ENCODE data around the gene SYCP3.

- TF ChIP-seq RAD21 (conservative IDR thresholded peaks at IDR 0.05) (no peak), CTCF (IDR thresholded peaks at IDR 0.05; ENCODE audit: poor library complexity, severe bottlenecking) (no peak), TAF1 (IDR thresholded peaks at IDR 0.05; ENCODE audit: low read depth) (no peak)
Measured at GRCh38 chr12:101719566-101719965, 19.7 kb downstream of the SYCP3 start.
